B cell (primary cell): ENCODE data around the gene HTR3E. TPM values are rescaled to one million over a fixed set of nuclear protein-coding genes. Genes with fewer than 3 reads are reported as not detected.

Experiments
- ATAC-seq: fragments of 200-7000 bp; cut with Tn5 transposase; one replicate; pipeline ENCODE4 v1.10.0; 2021; ENCODE audit warnings: low read depth, mild to moderate bottlenecking, moderate number of reproducible peaks, moderate library complexity
- CTCF ChIA-PET: fragments of 350-600 bp; sonication (Branson Sonifier 250); formaldehyde crosslinking; loops from one replicate; lab custom pipeline; 2021; ENCODE audit warnings: antibody characterized with exemption, inconsistent platforms; lab: Charles Lee
- POLR2A ChIA-PET: fragments of 350-600 bp; sonication (Branson Sonifier 250); formaldehyde crosslinking; loops from one replicate; lab custom pipeline; 2021; ENCODE audit warnings: antibody characterized with exemption; lab: Charles Lee
- DNase-seq: peaks from one replicate; pipeline ENCODE4 v3.0.0; 2013
- H2AFZ ChIP-seq: 2 replicates; pipeline ENCODE4 v1.6.1; 2012; ENCODE audit warnings: mild to moderate bottlenecking, low read depth, low read length; ENCODE audit not compliant: insufficient read depth, poor library complexity, severe bottlenecking
- H3K27ac ChIP-seq, 2 donors: 1 replicate in 1 of 2; 2 replicates in 1 of 2; pipeline ENCODE4 v1.5.1; 2012 to 2013; ENCODE audit warnings: low read length in 2 of 2, mild to moderate bottlenecking in 2 of 2, moderate library complexity in 1 of 2
- H3K27me3 ChIP-seq, 4 experiments: fragments of 200-600 bp in 1 of 4; sonication (generic) in 1 of 4; replicated peaks in 1 of 4; 1 replicate in 2 of 4; 2 replicates in 2 of 4; pipeline versions ENCODE4 v1.6.1 to v1.7.0; 2013 to 2016; ENCODE audit warnings: low read length in 3 of 4, mild to moderate bottlenecking in 2 of 4, mixed read lengths in 1 of 4, moderate library complexity in 1 of 4; ENCODE audit not compliant: insufficient read depth in 4 of 4, control insufficient read depth in 3 of 4; ENCODE audit errors: control extremely low read depth in 1 of 4
- H3K36me3 ChIP-seq, 2 experiments: replicated peaks in 1 of 2; 1 replicate in 1 of 2; 2 replicates in 1 of 2; pipeline versions ENCODE4 v1.6.1 to v1.7.1; 2013; ENCODE audit warnings: low read length in 1 of 2; ENCODE audit not compliant: insufficient read depth in 2 of 2, control insufficient read depth in 1 of 2; ENCODE audit errors: control extremely low read depth in 1 of 2, extremely low read depth in 1 of 2
- H3K4me1 ChIP-seq, 2 donors: fragments of 200-600 bp in 1 of 2; sonication (generic) in 1 of 2; 1 replicate in 1 of 2; 2 replicates in 1 of 2; pipeline versions ENCODE4 v1.5.1 to v1.6.1; 2013 to 2017; ENCODE audit warnings: low read length in 2 of 2; ENCODE audit not compliant: control insufficient read depth in 2 of 2, insufficient read depth in 2 of 2
- H3K4me2 ChIP-seq: replicated peaks from 2 replicates; pipeline ENCODE3; 2012; ENCODE audit warnings: mild to moderate bottlenecking, low read depth, low read length; ENCODE audit not compliant: poor library complexity, severe bottlenecking
- H3K4me3 ChIP-seq, 5 experiments: fragments of 200-600 bp in 1 of 5; sonication (generic) in 1 of 5; 1 replicate in 3 of 5; 2 replicates in 2 of 5; pipeline versions ENCODE4 v1.5.1 to v1.7.0; 2011 to 2016; ENCODE audit warnings: low read length in 4 of 5, mild to moderate bottlenecking in 4 of 5, low read depth in 2 of 5, control low read depth in 1 of 5, moderate library complexity in 1 of 5; ENCODE audit not compliant: insufficient read depth in 1 of 5; ENCODE audit errors: control extremely low read depth in 1 of 5, extremely low read depth in 1 of 5
- H3K79me2 ChIP-seq: fragments of 200-600 bp; sonication (generic); one replicate; pipeline ENCODE4 v1.6.0; 2016; ENCODE audit warnings: low read length; ENCODE audit not compliant: control insufficient read depth, insufficient read depth
- H3K9ac ChIP-seq: fragments of 200-600 bp; sonication (generic); 2 replicates; pipeline ENCODE4 v1.6.1; 2017; ENCODE audit warnings: mild to moderate bottlenecking, low read length, moderate library complexity
- H3K9me3 ChIP-seq, 3 donors: one replicate each; pipeline versions ENCODE4 v1.6.1 to v1.7.1; 2013; ENCODE audit warnings: low read length in 2 of 3; ENCODE audit not compliant: control insufficient read depth in 2 of 3, insufficient read depth in 1 of 3; ENCODE audit errors: control extremely low read depth in 1 of 3
- H4K20me1 ChIP-seq: 2 replicates; pipeline ENCODE4 v1.6.0; 2012; ENCODE audit warnings: mild to moderate bottlenecking, low read length; ENCODE audit not compliant: insufficient read depth, control insufficient read depth, poor library complexity, severe bottlenecking
- H3K27ac Mint-ChIP-seq: one replicate; pipeline ENCODE4 v1.8.0; 2021; ENCODE audit warnings: mixed read lengths
- H3K27me3 Mint-ChIP-seq: one replicate; pipeline ENCODE4 v1.8.0; 2021; ENCODE audit warnings: mixed read lengths
- H3K4me1 Mint-ChIP-seq: one replicate; pipeline ENCODE4 v1.8.0; 2021; ENCODE audit warnings: mixed read lengths
- H3K4me3 Mint-ChIP-seq: one replicate; pipeline ENCODE4 v1.8.0; 2021; ENCODE audit warnings: mixed read lengths
- H3K9me3 Mint-ChIP-seq: one replicate; pipeline ENCODE4 v1.8.0; 2022; ENCODE audit warnings: mixed read lengths; ENCODE audit not compliant: insufficient read depth
- CTCF ChIP-seq: fragments of 200-600 bp; IDR thresholded peaks from one replicate; pipeline ENCODE4 v1.8.0; 2022; ENCODE audit warnings: antibody characterized with exemption, mild to moderate bottlenecking
- EZH2 ChIP-seq: IDR thresholded peaks from 2 replicates; pipeline ENCODE4 v1.6.1; 2012; ENCODE audit warnings: borderline replicate concordance, low read depth, mild to moderate bottlenecking, moderate library complexity, low read length; ENCODE audit not compliant: insufficient read depth, poor library complexity, severe bottlenecking
- WGBS: methylation state at CpG from one replicate; pipeline ENCODE4 v1.1.5; 2013; ENCODE audit warnings: missing lambda C conversion rate; ENCODE audit not compliant: insufficient coverage; 5-methylcytosine and 5-hydroxymethylcytosine counted together
- intact Hi-C: fragments of 100-400 bp; cut with micrococcal nuclease; formaldehyde crosslinking; loops from one replicate; pipeline ENCODE4 v1.10.0; 2022
- polyA plus RNA-seq: library from polyadenylated mRNA; depleted of rRNA; stranded (reverse); fragments of >200 nt; gene quantifications from 2 replicates; pipeline ENCODE4 v1.2.3, GENCODE V29; 2012
- total RNA-seq, 2 donors: library from RNA; stranded (reverse); fragments of 120-200 nt in 1 of 2; gene quantifications; 1 replicate in 1 of 2; 2 replicates in 1 of 2; pipeline versions ENCODE4 v1.2.3 to v1.2.4, GENCODE V29; 2013 to 2022

HTR3E gene
- total and polyA plus RNA-seq, 2 donors (not counting 1 experiment from before 2014, with no cell fraction given), result not detected

- no peaks in the 10 kb centered on the region for H3K4me1 ChIP-seq
Observed at GRCh38 chr3:184082465-184082864, 14.4 kb upstream of the HTR3E start.

GRCh38 chr3:184085389-184085852 is 11.4 kb upstream of the HTR3E start:
- H2AFZ ChIP-seq, result no peak overlapping the region
- H3K27ac Mint-ChIP-seq, result no peak overlapping the region
- peaks cover 6% of the 10 kb centered on the region for H3K4me1 Mint-ChIP-seq
- peaks cover 0 to 3% (median 0%) of the 10 kb centered on the region in 4 experiments for H3K27me3 ChIP-seq
- H3K4me3 ChIP-seq, result no peak overlapping the region
- WGBS, result 100% methylated on average over 1 of the region's 3 CpGs
- intact Hi-C loops, result no loop called here
- no peak overlapping the region for H3K9ac ChIP-seq
- TF ChIP-seq EZH2, result no peak
- no peak for TF ChIP-seq CTCF
- no peak overlapping the region for H3K27ac ChIP-seq
- POLR2A ChIA-PET, result no interaction called here
- ATAC-seq, result no peak
- no peaks in the 10 kb centered on the region for H3K36me3 ChIP-seq
- no peak overlapping the region for H3K4me3 Mint-ChIP-seq
- no peak overlapping the region for H3K4me2 ChIP-seq
- no peak for DNase-seq
- no peaks in the 10 kb centered on the region for H3K79me2 ChIP-seq
- no peaks in the 10 kb centered on the region for H3K9me3 Mint-ChIP-seq
- H3K27me3 Mint-ChIP-seq, result peaks cover 3% of the 10 kb centered on the region
- peaks cover 0 to 13% (median 0%) of the 10 kb centered on the region in 3 donors for H3K9me3 ChIP-seq
- no peaks in the 10 kb centered on the region for H3K4me1 ChIP-seq
- H4K20me1 ChIP-seq, result no peaks in the 10 kb centered on the region
- CTCF ChIA-PET, result no interaction called here

More at GRCh38 chr3:184082465-184082864, 14.4 kb upstream of the HTR3E start:
- TF ChIP-seq EZH2 (no peak), CTCF (no peak)
- Histone ChIP-seq H3K79me2 (no peaks in the 10 kb centered on the region), H3K36me3 (no peaks in the 10 kb centered on the region), H2AFZ (no peak overlapping the region), H3K4me3 (no peak overlapping the region), H3K27me3 (peaks cover 0 to 3% (median 0%) of the 10 kb centered on the region in 4 experiments), H3K27ac (no peak overlapping the region), H4K20me1 (no peaks in the 10 kb centered on the region), H3K9me3 (peaks cover 0 to 13% (median 0%) of the 10 kb centered on the region in 3 donors), H3K4me2 (no peak overlapping the region), H3K9ac (no peak overlapping the region)
- H3K27me3 Mint-ChIP-seq, result peaks cover 3% of the 10 kb centered on the region
- no peak overlapping the region for H3K27ac Mint-ChIP-seq
- DNase-seq (no peak), ATAC-seq (no peak)
- no peaks in the 10 kb centered on the region for H3K9me3 Mint-ChIP-seq
- H3K4me1 Mint-ChIP-seq, result peaks cover 6% of the 10 kb centered on the region
- intact Hi-C loops, result no loop called here
- no peak overlapping the region for H3K4me3 Mint-ChIP-seq
- CTCF ChIA-PET, result no interaction called here
- WGBS, result 94% methylated on average over 2 of the region's 2 CpGs
- POLR2A ChIA-PET, result no interaction called here
